ENCODE data around the gene TTC12.

Gene TTC12

DNA sequence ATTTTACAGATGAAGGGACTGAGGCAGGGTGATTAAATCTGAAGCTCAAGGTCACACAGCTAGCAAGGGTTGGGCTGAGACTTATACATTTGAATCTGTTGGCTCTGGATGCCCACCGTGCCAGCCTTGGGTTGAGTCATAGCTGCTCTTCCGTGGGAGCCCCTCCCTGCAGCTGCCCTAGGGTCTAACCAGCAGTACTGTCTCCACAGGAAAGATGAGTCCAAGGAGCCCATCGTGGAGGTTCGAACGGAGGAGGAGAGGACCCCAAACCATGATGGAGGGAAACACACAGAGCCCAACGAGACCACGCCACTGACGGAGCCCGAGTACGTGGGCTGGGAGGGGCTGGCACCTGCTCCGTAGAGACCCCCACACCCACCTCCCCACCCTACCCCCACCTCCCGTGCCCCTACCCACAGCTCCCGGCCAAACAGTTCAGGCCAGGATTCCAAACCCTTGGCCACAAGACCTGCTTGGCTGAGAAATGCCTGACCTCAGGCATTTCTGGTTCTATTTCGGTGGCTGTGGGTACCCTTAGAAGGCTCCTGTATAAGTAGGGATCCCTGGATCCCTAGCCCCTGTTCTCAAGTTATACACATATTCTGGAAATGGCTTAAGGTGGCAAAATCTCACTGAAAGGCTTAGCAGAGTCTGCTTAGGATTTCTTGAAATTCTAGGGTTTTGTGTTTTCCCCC, 42.7 kb upstream of the TTC12 start:
- no peak overlapping the region for H3K4me3 ChIP-seq (ENCODE audit: low read depth, low read length)
- no peak for DNase-seq (ENCODE audit: low read depth)
- TF ChIP-seq POLR2A (IDR thresholded peaks at IDR 0.05; ENCODE audit: extremely low read depth, insufficient read length) (no peak), MYC (IDR thresholded peaks at IDR 0.05; ENCODE audit: low read depth, low read length) (no peak)
- TF ChIP-seq, protein P1, sequence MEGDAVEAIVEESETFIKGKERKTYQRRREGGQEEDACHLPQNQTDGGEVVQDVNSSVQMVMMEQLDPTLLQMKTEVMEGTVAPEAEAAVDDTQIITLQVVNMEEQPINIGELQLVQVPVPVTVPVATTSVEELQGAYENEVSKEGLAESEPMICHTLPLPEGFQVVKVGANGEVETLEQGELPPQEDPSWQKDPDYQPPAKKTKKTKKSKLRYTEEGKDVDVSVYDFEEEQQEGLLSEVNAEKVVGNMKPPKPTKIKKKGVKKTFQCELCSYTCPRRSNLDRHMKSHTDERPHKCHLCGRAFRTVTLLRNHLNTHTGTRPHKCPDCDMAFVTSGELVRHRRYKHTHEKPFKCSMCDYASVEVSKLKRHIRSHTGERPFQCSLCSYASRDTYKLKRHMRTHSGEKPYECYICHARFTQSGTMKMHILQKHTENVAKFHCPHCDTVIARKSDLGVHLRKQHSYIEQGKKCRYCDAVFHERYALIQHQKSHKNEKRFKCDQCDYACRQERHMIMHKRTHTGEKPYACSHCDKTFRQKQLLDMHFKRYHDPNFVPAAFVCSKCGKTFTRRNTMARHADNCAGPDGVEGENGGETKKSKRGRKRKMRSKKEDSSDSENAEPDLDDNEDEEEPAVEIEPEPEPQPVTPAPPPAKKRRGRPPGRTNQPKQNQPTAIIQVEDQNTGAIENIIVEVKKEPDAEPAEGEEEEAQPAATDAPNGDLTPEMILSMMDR (IDR thresholded peaks at IDR 0.05; ENCODE audit: low read depth, low read length): no peak
- TF ChIP-seq, protein P2, sequence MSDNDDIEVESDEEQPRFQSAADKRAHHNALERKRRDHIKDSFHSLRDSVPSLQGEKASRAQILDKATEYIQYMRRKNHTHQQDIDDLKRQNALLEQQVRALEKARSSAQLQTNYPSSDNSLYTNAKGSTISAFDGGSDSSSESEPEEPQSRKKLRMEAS (IDR thresholded peaks at IDR 0.05; ENCODE audit: low read depth, low read length): no peak

DNA sequence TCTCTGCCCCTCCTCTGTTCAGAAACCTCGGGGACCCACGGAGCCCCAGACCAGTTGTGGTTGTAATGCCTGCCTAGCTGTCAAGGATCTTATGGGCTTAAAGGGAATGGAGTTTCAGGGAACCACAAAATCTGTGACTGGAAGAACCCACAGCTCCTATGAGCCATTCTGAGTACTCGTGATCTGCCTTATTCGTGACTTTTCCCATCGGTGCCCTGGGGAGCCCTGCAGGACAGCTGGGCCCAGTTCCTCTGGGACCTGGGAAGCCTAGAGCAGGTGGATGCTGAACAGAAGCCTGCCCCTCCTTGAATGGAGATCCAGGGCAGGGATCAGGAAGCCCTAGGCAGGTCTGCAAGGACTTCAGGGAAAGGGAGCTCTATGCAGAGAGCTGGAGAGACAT, 42.1 kb upstream of the TTC12 start:
- DNase-seq (ENCODE audit: low read depth): no peak

DNA sequence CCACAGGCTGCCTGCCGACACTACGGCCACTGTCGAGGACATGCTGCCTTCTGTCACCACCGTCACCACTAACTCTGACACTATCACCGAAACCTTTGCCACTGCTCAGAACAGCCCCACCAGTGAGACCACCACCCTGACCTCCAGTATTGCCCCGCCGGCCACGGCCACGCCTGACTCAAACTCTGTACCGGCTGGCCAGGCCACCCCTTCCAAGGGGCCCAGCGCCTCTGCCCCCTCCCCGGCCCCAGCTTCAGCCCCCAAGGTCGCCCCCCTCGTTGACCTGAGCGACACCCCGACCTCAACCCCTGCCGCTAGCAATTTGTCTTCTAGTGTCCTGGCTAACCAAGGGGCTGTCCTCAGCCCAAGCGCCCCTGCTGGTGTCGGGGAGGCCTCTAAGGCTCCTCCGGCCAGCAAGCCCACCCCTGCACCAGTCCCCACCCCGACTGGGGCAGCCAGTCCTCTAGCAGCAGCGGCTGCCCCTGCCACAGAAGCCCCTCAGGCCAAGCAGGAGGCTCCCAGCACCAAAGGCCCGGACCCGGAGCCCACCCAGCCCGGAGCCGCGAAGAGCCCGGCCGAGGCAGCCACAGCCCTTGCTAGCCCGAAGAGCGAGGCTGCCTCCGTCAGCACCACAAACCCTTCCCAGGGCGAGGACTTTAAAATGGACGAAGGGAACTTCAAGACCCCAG, 41.3 kb upstream of the TTC12 start:
- no peak overlapping the region for H3K4me3 ChIP-seq (ENCODE audit: low read depth, low read length)
- no peak for DNase-seq (ENCODE audit: low read depth)
- TF ChIP-seq MYC (IDR thresholded peaks at IDR 0.05; ENCODE audit: low read depth, low read length): no peak
- TF ChIP-seq, protein P2 (IDR thresholded peaks at IDR 0.05; ENCODE audit: low read depth, low read length): no peak
- TF ChIP-seq, protein P1 (IDR thresholded peaks at IDR 0.05; ENCODE audit: low read depth, low read length): no peak
- no peak for TF ChIP-seq POLR2A (IDR thresholded peaks at IDR 0.05; ENCODE audit: extremely low read depth, insufficient read length)

More for the DNA sequence above, 42.1 kb upstream of the TTC12 start:
- no peak for TF ChIP-seq POLR2A (IDR thresholded peaks at IDR 0.05; ENCODE audit: extremely low read depth, insufficient read length)
- TF ChIP-seq, protein P1 (IDR thresholded peaks at IDR 0.05; ENCODE audit: low read depth, low read length): no peak
- TF ChIP-seq, protein P2 (IDR thresholded peaks at IDR 0.05; ENCODE audit: low read depth, low read length): no peak
- no peak for TF ChIP-seq MYC (IDR thresholded peaks at IDR 0.05; ENCODE audit: low read depth, low read length)
- no peak overlapping the region for H3K4me3 ChIP-seq (ENCODE audit: low read depth, low read length)

DNA sequence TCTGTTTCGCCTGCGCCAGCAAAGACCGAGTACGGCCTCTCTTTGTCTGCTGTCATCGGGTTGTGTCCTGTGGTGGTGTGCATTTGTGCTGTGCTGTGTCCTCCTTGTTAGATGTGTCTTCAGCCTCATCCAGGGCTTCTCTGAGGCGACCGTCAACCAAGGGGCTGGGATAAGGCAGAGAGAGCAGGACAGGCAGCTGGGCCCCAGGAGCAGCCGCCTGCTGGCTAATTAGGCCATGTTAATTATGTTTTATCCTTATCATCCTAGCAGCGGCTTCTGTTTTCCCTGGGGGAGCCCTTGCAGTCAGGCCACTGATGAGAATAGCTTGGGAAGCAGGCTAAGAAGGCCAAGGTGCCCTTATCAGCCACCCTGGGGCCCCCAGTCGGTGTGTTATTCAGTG, 40.7 kb upstream of the TTC12 start:
- DNase-seq (ENCODE audit: low read depth): no peak
- TF ChIP-seq, protein P1 (IDR thresholded peaks at IDR 0.05; ENCODE audit: low read depth, low read length): no peak
- TF ChIP-seq MYC (IDR thresholded peaks at IDR 0.05; ENCODE audit: low read depth, low read length): no peak
- TF ChIP-seq, protein P2 (IDR thresholded peaks at IDR 0.05; ENCODE audit: low read depth, low read length): no peak
- no peak for TF ChIP-seq POLR2A (IDR thresholded peaks at IDR 0.05; ENCODE audit: extremely low read depth, insufficient read length)
- H3K4me3 ChIP-seq (ENCODE audit: low read depth, low read length): no peak overlapping the region

DNA sequence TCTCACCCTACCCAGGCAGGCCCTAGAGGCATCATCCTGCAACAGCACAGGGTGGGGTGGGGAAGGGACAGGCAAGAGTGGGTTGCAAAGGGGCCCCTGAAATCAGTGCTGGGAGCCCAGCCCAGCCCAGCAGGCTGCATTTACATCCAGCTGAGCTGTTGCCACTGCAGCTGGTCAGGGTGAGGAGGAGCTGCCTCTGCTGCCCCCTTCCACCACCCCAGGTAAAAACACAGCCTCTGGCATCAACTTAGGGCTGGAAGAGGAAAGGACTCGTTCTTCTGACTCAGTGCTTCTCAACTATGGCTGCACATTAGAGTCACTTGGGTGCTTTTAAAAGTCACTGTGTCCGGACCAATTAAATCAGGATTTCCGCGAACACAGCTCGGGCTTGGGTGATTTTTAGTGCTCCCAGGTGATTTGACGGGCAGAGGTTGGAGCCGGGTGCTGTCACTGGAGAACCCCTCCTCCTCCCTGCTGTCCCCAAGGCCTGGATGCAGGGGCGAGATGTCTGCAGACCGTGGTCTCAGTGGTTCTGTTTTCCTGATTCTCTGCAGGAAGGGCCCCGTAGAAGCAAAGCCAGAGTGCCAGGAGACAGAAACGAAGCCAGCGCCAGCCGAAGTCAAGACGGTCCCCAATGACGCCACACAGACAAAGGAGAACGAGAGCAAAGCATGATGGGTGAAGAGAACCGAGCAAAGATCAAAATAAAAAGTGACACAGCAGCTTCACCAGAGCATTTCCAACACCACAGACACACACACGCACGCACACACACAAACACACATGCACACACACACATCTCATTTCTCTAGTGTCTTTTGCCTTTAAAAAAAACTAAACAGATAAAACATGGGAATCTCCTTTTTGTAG, 39.4 kb upstream of the TTC12 start:
- TF ChIP-seq MYC (IDR thresholded peaks at IDR 0.05; ENCODE audit: low read depth, low read length) (no peak), POLR2A (IDR thresholded peaks at IDR 0.05; ENCODE audit: extremely low read depth, insufficient read length) (no peak)
- TF ChIP-seq, protein P2 (IDR thresholded peaks at IDR 0.05; ENCODE audit: low read depth, low read length): no peak
- TF ChIP-seq, protein P1 (IDR thresholded peaks at IDR 0.05; ENCODE audit: low read depth, low read length): peak; percentile 6
- no peak overlapping the region for H3K4me3 ChIP-seq (ENCODE audit: low read depth, low read length)
- DNase-seq (ENCODE audit: low read depth): peak; percentile 17
